PC-9 (cell line): ENCODE measurements around the gene OR5H15.

Experiments
- CTCF ChIP-seq: fragments of 200-600 bp; sonication (generic); conservative IDR thresholded peaks from 2 replicates; pipeline ENCODE4 v1.6.1; 2017; ENCODE audit warnings: mixed run types, antibody characterized with exemption, mild to moderate bottlenecking, moderate library complexity
- EZH2 ChIP-seq: fragments of 200-600 bp; sonication (generic); IDR thresholded peaks from 2 replicates; pipeline ENCODE4 v1.8.0; 2017; ENCODE audit warnings: antibody characterized with exemption, low read depth

- TF ChIP-seq CTCF (no peak), EZH2 (no peak)
Observed at GRCh38 chr3:98140531-98140930, 26.0 kb upstream of the OR5H15 start.
